NCI-H2227 treated with DMSO at 0.1 percent for 48 hours (cell line): Measurements from ENCODE around the gene RING1.
"Not testable (repeated sequence)": the region's sequence is repeated elsewhere in the genome, so short reads cannot be mapped to it uniquely, and the experiment has no call there.

Source experiments
- DNase-seq: peaks from one replicate; lab custom pipeline; 2025; lab: John Stamatoyannopoulos, UW

Gene RING1

DNA sequence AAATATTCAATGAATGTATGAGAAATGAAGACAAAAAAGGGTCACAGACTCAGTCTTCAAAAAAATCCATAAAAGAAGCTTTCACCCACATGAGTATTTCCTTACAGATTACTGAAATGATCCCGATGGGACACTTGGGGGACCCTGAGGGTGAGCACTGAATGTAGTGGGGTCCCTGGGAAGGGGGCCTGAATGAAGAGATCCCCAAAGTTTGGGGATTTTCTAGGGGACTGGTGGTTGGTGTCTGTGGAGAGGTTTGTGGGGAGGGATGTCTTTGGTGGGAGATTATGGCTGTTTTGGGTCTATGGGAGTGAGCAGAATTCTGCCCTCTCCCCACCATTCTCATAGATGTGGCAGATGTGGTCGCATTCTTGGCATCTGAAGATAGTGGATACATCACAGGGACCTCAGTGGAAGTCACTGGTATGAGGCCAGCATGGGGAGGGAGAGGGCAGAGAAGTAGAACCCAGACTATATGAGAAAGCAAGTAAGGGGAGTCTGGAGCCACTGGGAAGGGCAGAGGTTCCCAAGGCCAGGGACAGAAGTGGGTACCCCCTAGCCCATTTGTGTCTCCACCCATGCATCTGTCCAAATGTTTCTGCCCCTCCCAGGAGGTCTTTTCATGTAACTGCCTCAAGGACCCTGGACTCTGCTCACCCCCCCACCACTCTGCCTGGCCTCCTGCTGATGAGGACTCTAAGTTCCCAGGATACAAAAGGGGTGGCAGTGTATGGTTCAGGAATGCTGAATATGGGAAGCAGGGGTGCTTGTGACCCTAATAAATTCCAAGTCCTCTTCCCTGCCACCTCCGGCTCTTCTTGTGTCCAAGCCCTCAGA, 2.1 kb upstream of the RING1 start:
- DNase-seq = no peak

DNA sequence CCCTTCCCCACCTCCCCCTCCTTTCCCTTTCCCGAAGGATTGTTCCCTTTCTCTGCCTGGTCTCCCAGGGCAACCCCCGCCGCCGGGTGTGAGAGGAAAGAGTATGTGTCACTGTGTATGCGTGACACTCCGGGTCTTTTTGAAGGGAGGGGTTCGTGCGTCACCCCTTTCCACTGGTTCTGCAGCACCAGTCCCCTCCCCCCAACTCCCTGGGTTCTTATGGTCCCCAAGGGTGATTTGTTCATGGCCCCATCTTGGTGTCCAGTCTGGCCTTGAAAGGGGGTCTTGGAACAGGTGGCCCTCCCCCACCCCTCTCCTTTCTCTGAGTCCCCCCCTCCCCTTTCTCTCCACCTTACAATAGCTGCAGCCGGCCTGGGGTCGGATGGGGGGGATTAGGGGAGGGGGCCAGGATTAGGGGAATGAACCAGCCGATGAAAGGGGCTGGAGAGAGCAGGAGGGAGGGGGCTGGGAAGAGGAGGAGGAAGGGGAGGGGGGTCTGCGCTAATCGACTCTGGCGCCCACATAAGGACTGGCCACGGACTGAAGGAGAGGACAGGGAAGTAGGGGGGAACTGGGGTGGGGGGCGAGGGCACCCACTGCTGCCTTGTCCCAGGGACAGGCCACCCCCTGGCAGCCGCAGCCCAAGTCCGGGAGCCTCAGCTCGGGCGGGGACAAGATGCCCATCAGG, 1.3 kb upstream of the RING1 start:
- no peak for DNase-seq

- peak; percentile 40 for DNase-seq
Observed at GRCh38 chr6:33207552-33208090, 679 bp upstream of the RING1 start.

GRCh38 chr6:33209856-33210255, 1.6 kb downstream of the RING1 start:
- DNase-seq = no peak

- DNase-seq = no peak
Observed at GRCh38 chr6:33211136-33211535, 2.8 kb downstream of the RING1 start.

GRCh38 chr6:33211666-33212422, 3.5 kb downstream of the RING1 start:
- no peak for DNase-seq

- no peak for DNase-seq
Observed at GRCh38 chr6:33212857-33213165, 4.5 kb downstream of the RING1 start.

GRCh38 chr6:33213166-33213988, 5.1 kb downstream of the RING1 start:
- DNase-seq = peak; percentile 42

- DNase-seq = no peak
Observed at GRCh38 chr6:33213989-33214335, 5.7 kb downstream of the RING1 start.

DNA sequence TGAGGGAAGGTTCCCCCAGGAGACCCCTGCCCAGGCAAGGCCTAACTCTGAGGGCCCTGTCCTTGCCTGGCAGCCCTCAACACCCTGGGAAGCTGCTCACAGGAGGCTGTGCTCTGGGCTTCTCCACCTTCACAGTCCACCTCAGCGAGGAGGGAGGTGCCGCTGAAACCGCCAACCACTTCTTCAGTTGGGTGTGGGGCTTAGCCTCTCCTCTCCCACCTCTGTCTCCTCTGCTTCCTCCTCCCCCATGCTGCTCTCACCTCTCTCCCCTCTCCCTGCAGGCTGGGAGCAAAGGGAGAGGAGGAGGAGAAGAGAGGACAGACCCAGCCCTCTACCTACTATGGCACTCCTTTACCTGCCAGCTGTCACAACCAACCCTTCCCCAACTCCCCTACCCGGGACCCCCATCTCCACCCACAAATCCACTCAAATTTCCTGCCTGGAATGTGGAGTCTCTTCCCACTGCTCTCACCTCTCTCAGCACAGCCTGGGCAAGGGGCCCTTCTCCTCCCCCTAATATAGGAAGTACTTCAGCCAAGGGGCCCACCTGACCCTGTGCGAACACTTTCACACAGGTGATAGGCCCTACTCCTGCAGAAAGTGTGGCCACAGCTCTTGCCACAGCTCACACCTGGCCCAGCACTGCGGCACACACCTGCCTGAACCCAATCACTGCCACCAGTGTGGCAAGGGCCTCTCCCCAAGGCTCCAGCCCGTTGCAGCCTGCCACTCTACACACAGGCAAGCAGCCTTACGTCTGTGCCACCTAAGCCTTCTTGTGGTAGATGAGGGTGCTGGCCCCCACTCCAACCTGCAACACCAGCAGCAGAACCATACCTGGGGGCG, 7.2 kb downstream of the RING1 start:
- DNase-seq = no peak

DNA sequence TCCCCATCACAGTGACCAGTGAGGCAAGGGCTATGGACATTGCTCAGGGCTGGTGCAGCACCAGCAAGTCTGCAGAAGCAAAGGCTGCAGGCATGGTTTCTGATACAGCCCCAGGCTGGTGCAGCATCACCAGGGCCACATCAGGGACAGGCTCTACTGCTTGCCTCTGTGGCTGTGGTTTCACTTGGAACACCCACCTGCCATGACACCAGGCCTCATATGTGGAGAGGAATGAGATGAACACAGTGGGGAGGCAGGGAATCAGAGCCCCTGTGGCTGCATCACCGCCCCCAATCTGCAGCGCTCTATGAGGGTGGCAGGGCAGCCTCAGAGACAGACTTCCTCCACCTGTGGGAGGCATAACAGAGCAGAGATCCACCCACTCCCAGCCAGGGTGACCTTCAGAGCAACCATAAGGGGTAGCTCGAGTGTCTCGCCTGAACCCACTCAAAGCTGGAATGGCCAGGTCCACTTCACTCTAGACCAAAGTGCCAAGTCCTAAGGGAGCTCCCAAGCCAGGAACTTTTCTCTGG, 7.9 kb downstream of the RING1 start:
- no peak for DNase-seq

DNA sequence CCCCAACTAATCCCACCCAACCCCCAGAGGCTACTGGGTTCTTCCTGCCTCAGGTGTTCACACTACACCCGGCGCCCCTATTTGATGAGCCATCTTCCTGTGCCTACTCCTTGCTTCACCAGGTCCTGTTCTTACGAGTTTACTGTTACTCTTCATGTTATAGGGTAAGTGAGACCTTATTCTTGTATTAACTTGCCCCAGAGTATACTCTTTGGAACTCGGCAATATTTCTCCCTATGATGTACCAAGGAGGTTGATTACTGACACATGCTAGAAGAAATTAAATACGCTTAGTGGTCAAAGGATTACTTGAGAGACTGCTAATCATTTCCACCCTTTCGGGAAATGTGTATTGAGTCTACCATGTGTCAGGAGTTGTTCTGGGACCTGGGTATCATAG, 8.9 kb downstream of the RING1 start:
- DNase-seq = no peak

DNA sequence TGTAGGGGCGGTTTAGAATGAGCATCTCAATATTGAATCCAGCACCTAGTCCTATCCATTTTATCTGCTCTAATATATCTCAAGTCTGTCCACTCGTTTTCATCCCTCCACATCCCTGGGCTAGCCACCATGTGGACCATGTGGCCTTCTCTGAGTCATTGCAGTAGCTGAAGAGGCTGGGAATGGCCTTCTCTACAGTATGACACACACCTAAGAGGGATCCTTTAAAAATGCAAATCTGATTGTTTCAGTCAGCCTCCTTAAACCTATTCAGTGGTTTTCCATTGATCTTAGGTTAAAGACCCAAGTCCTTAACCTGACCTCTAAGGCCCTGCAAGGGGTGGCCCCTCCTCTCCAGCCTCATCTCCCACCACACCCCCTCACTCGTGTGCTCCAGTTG, 9.4 kb downstream of the RING1 start:
- DNase-seq = no peak

DNA sequence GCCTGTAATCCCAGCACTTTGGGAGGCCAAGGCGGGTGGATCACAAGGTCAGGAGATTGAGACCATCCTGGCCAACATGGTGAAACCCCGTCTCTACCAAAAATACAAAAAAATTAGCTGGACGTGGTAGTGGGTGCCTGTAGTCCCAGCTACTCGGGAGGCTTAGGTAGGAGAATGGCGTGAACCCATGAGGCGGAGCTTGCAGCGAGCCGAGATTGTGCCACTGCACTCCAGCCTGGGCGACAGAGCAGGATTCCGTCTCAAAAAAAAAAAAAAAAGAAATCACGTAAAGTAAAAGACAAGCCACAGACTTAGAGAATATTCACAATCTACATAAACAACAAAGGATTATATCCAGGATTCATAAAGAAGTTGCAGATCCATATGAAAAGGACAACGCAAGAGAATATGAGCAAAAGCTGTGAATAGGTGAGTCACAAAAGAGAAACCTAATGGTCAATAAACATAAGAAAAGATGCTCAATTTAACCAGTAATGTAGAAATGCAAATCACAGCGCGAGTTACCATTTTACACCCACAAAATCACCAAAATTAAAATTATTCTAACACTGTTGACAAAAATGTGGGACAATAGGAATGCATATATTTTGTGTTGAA, 18.3 kb downstream of the RING1 start:
- DNase-seq = not testable (repeated sequence)

- no peak for DNase-seq
Observed at GRCh38 chr6:33235221-33235634, 26.9 kb downstream of the RING1 start.

GRCh38 chr6:33236328-33236727, 28.0 kb downstream of the RING1 start:
- no peak for DNase-seq

DNA sequence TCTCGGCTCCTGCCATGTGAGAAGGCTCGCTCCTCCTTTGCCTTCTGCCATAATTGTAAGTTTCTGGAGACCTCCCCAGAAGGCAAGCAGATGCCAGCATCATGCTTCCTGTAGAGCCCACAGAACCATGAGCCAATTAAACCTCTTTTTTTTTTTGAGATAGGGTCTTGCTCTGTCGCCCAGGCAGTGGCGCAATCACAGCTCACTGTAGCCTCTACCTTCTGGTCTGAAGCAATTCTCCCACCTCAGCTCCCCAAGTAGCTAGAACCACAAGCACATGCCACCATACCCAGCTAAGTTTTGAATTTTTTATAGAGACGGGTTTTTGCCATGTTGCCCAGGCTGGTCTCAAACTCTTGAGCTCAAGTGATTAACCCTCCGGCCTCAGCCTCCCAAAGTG, 28.6 kb downstream of the RING1 start:
- no peak for DNase-seq

- DNase-seq = no peak
Observed at GRCh38 chr6:33237741-33238140, 29.4 kb downstream of the RING1 start.

DNA sequence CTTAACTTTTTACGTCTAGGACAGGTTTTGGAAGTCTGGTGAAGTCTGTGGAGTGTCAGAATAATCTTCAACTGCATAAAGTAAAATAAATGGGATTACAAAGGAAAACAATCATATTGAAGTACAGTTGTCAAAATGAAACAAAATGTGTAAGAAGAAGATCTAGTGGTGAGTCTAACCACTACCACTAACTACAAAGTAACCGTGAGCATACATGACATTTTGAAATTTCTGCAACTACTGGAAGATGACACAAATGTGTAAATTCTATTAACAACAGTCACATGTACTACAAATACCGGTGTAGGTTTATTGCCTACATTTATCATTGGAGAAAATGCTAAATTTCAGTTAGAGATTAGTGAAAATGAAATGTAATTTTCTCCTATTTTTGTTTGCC, 33.7 kb downstream of the RING1 start:
- DNase-seq = no peak

DNA sequence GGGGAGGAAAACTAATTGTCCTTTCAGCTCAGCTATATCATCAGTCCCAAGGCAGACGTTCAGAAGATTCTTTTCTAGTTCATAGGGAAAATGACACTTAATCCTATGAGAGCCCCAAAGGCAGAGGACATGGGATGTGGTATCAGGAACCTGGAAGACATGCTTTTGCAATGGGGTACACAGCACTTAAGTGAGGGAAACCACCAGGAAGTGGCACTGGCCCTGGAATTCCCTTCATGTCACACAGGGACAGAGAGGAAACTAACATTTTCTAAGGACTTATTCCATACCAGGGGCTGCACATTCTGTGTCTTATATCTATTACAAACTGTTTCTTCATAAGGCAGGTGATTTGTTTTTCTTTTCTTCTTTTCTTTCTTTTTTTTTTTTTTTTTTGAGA, 35.2 kb downstream of the RING1 start:
- DNase-seq = no peak
